SKM-1 (cell line): ENCODE measurements around the gene MIER2.
"Not testable (repeated sequence)": the region's sequence is repeated elsewhere in the genome, so short reads cannot be mapped to it uniquely, and the experiment has no call there.

Source experiments
- DNase-seq: peaks from one replicate; lab custom pipeline; 2025; ENCODE audit not compliant: unreplicated experiment; lab: John Stamatoyannopoulos, UW

MIER2 gene

GRCh38 chr19:344625-345319, at the start of gene MIER2:
Gene MIER2 (minus strand): TSS chr19:344796. CDS start chr19:344782, 14 bp downstream.
- DNase-seq: peak; percentile 38

GRCh38 chr19:393560-393959, 49.0 kb upstream of the MIER2 start:
- not testable (repeated sequence) for DNase-seq

DNA sequence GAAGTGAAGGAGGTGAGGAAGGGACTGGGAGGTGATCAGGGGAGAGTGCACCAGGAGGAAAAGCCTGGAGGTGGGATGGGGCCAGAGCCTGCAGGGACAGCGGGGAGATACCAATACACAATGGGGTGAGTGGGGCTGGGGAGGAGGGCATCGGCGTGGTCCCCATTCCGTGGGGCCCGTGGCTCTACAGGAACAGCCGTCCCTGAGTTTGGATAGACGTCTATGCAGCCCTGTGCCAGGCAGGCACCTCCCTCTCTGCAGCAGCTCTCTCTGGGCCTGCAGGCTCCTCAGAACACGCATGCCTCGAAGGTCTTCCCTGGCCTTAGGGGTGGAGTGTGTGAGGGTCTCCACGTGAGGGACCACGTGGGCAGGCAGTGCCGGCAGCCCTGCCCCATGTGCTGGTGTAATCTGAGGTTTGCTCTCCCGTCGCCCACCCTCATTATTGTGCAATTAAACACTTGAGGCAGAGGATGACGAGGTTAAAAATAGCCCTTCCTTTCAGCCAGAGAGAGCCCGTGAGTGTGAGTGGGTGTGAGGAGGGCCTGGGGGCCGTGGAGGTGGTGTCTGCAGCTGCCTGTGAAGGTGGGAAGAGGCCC, 47.9 kb upstream of the MIER2 start:
- DNase-seq: no peak

DNA sequence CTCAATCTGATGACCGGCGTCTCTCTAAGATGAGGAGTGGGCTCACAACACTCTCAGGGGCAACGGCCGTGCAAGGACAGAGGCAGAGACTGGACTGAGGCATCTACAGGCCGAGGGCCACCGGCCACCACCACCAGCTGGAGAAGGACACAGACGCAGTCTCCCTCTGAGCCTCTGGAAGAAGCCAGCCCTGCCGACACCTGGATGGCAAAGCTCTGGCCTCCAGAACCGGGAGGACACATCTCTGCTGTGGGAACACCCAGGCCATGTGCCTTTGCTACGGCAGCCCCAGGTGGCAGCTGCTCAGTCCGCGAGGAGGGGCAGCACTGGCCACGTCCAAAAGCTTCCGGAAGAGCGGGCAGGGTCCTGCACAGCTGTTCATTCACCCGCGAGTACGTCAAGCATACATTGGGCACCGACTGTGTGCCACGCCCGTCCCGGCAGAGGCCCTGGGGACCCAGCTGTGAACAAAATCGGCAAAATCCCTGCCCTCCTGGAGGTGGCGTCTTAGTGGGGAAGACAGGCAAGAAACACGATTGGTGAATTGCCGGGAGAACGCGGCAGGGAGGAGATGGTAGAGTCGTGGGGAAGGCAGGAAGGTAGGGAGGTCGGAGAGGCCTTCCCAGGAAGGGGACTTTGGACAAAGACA, 47.3 kb upstream of the MIER2 start:
- DNase-seq: no peak

- DNase-seq: no peak
Measured at GRCh38 chr19:391207-391557, 46.6 kb upstream of the MIER2 start.

DNA sequence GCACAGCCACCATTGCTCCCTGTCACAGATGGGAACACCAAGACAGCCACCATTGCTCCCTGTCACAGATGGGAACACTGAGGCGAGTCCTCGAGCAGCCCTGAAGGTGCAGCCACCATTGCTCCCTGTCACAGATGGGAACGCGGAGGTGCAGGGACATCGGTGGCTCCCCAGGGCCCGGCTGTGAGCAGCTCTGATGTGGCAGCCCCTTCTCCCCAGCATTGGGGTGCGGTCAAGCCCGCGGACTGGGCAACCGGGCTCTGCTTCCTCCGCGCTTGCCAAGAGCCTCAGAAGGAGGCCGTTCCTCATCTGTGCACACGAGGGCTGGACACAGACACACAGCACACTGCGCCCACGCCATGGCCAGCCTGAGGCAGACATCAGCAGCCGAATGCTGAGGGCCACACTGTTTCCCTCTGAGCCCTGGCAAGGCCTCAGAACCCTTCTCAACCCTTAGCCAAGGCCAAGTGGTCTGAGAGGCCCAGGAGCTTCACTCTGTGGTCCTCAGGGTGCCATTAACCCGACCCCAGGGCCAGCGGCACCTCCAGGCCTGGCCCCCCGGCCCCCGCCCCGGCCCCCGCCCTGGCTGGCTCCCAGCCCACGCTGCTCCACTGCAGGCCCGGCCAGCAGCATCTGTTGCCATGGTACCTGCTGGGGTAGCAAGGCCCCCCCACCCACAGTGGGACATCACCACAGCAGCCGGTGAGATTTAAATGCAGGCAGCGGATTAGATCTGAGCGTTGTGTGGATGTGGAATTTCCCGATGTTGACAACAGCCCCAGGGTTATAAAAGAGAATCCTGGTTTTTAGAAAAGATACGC, 46.0 kb upstream of the MIER2 start:
- no peak for DNase-seq

DNA sequence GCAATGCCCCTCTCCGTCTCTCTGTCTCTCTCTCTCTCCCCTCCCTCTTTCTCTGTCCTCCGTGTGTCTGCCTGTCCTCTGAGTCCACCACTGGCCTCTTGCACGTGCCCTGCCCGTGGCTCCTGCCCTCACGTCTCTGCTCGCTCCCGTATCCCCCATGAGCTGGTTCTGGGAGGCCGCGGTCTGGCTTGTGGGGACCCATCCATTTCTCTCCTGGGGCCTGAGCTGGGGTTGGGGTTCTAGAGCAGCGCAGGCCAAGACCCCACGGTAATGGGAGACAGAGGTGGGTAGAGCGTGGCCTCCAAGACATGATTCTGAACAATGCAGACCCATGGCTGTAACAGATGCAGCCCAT, 45.3 kb upstream of the MIER2 start:
- no peak for DNase-seq

GRCh38 chr19:389255-389934, 44.8 kb upstream of the MIER2 start:
- no peak for DNase-seq

DNA sequence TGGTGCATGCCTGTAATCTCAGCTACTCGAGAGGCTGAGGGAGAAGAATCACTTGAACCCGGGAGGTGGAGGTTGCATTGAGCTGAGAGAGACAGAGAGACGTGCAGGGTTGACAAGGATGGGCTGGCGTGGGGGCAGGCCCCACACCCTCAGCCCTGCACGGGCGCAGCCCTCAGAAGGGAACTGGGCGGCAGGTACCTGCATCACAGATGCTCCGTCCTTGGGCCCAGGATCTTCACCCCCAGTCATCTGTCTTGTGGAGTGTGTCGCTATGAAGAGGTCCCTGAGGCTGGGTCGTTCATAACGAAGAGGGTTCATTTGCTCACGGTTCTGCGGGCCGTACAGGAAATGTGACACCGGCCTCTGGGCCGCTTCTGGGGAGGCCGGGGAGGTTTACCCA, 44.1 kb upstream of the MIER2 start:
- no peak for DNase-seq

DNA sequence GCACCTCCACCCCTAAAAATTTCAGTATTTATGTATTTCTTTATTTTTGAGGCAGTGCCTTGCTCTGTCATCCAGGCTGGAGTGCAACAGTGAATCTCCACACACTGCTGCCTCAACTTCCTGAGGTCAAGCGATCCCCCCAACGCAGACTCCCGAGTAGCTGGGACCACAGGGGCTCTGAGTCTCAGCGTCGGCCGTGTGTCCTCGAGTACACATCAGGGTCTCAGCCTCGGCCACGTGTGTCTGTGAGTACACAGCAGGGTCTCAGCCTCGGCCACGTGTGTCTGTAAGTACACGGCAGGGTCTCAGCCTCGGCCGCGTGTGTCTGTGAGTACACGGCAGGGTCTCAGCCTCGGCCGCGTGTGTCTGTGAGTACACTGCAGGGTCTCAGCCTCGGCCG, 43.2 kb upstream of the MIER2 start:
- no peak for DNase-seq

DNA sequence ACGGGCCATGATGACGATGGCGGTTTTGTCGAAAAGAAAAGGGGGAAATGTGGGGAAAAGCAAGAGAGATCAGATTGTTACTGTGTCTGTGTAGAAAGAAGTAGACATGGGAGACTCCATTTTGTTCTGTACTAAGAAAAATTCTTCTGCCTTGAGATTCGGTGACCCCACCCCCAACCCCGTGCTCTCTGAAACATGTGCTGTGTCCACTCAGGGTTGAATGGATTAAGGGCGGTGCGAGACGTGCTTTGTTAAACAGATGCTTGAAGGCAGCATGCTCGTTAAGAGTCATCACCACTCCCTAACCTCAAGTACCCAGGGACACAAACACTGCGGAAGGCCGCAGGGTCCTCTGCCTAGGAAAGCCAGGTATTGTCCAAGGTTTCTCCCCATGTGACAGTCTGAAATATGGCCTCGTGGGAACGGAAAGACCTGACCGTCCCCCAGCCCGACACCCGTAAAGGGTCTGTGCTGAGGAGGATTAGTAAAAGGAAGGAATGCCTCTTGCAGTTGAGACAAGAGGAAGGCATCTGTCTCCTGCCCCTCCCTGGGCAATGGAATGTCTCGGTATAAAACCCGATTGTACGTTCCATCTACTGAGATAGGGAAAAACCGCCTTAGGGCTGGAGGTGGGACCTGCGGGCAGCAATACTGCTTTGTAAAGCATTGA, 42.2 kb upstream of the MIER2 start:
- not testable (repeated sequence) for DNase-seq

- DNase-seq: not testable (repeated sequence)
Measured at GRCh38 chr19:386189-386588, 41.6 kb upstream of the MIER2 start.

DNA sequence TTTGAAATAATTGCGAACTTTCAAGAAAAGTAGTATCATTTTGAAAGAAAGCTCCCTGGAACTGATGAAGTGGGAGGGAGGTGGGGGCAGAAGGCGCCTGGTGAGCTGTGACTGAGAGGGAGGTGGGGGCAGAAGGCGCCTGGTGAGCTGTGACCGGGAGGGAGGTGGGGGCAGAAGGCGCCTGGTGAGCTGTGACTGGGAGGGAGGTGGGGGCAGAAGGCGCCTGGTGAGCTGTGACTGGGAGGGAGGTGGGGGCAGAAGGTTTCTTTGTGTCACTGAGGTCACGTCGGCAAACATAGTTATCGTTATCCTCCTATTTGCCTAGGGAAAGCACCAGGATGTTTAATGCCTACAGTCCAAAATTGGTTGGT, 40.2 kb upstream of the MIER2 start:
- no peak for DNase-seq

GRCh38 chr19:383922-384798, 39.6 kb upstream of the MIER2 start:
- DNase-seq: no peak

GRCh38 chr19:383040-383439, 38.4 kb upstream of the MIER2 start:
- DNase-seq: no peak

DNA sequence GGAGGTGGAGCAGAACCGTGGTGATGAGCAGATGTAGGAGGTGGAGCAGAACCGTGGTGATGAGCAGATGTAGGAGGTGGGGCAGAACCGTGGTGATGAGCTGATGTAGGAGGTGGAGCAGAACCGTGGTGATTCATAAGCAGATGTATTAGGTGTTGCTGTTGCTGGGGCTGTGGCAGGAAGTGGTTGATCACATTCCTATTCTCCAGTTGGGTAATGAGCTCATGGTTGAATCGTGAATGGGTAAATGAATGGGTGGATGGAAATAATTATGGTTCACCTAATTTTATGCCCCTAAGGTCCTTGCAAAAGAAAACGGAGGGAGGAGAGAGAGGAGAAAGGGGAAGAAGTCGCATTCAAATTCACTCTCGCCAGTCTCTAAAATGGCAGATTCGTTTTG, 38.0 kb upstream of the MIER2 start:
- DNase-seq: not testable (repeated sequence)

GRCh38 chr19:381901-382300, 37.3 kb upstream of the MIER2 start:
- DNase-seq: not testable (repeated sequence)

- not testable (repeated sequence) for DNase-seq
Measured at GRCh38 chr19:380618-381219, 36.1 kb upstream of the MIER2 start.

DNA sequence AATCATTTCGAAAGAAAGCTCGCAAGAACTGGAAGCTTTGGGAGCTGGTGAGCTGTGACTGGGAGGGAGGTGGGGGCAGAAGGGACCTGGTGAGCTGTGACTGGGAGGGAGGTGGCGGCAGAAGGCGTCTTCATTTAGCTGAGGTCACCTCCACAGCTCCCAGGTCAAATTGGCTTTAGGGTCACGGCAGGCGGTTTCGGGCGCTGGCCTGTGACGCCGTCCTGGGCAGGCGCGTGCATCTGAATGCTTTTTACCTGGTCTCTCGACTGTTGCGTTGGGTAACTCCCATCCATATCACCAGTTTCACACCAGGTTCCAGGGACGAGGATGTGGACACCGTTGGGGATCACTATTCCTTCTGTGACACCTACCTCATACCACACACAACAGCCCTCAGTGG, 35.2 kb upstream of the MIER2 start:
- no peak for DNase-seq
